GM18511 (cell line): ENCODE data around the gene PDE4D.

Experiments used
- ATAC-seq: cut with Tn5 transposase; IDR thresholded peaks from one replicate; pipeline ENCODE4 v1.9.1; 2021; ENCODE audit warnings: mild to moderate bottlenecking, moderate library complexity; ENCODE audit not compliant: unreplicated experiment

Gene PDE4D

GRCh38 chr5:58926541-58926935 lies 967.0 kb downstream of the PDE4D start:
- ATAC-seq: no peak

DNA sequence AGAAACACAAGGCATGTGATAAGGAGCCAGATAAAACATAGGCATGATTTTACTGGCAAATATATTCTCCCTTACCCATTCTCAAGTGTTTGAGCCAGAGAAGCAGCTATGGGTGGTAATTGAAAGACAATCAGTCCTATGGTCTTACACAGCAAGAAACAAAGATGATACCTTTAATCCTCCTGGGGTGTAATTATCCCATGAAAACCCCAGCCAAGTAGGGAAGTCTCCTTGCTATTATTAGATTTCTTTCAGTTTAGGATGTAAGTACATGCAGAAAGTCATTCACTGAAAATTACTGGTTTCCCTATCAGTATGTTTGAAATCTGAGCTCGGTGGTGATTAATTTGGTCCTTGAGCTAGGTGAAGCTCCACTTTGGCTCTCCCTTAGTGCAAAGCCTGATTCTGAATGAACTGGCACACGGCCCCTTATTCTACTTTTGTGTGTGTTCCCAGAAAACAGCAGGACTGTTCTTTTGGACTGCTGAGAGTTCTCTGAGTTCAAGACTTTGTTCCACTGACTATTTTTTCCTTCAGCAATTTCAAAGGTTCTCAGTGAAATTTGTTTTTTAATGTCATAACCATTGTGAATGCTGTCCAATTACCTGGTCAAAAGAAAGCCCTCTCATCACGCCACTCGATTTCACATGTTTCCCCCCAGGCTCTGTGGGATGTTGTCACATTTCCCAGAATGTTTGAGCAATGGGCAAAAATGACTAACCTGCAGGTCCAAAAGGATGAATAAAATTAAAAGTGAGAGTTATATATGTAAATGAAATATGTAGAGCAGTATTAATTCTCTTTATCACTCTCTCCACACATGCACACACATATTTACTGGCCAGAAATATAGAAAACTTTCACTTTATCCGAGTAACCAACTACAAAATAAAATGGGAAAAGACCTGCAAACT lies 967.6 kb downstream of the PDE4D start:
- ATAC-seq: no peak

- ATAC-seq: no peak
Measured at GRCh38 chr5:58924306-58924705, 969.2 kb downstream of the PDE4D start.

- ATAC-seq: no peak
Measured at GRCh38 chr5:58923355-58923754, 970.2 kb downstream of the PDE4D start.

DNA sequence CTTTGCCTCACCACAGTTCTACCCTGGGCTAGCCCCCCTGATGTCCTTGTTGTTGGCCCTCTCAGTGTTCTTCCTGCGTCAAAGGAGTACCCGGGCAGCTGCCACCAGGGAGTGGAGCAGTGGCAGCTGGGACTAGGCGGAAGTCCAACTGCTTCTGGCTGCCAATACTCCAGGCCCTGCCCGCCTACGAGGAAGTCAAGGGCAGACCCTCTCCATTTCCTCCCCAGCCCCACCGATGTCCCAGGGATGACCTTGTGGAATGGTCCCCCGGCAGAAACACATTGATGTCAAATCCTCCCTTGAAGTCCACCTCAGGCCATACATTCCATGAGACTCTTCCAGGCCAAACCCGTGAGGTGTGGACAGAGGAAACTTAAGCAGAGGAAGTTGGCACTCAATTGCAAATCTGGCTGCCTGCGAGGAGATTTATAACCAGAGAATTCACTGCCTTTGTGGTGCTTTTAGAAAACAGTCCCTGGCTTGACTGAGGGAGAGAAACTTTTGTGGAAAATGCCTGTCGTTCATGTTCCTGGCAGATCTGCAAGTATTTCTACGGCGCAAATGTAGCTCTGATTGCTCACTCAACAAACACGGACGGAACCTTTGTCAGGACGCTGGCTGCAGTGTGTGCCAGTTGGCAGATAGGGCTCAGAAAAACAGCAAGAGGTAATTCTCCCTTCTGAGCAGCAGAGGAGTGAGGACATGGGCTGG lies 970.9 kb downstream of the PDE4D start:
- ATAC-seq: no peak

DNA sequence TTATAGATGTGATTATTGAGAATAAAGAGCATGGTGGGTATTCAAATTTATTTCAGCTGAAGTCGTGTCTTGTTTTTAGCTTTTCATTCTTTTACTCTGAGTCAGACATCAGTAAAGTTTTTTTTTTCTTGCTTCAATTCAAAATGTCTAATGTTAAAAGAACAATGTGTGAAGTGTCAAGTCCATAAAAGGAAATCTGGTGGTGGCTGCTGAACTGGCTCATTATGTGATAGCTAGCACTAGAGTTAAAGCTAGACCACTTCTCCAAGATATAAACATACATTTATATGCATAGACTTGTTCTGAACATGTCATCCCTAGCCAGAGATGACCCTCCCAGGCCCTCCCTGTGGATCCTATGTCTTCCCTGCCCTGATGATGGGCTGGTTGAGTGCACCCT lies 972.4 kb downstream of the PDE4D start:
- no peak for ATAC-seq

- ATAC-seq: no peak
Measured at GRCh38 chr5:58919833-58920232, 973.7 kb downstream of the PDE4D start.
